HepG2 (cell line): ENCODE measurements around the gene CAP2. TPM values are rescaled to one million over a fixed set of nuclear protein-coding genes. Genes with fewer than 3 reads are reported as not detected.

Experiments
- AHDC1 ChIP-seq: sonication (generic); formaldehyde crosslinking; IDR thresholded peaks from 2 replicates; pipeline ENCODE4 v1.5.1; 2020; ENCODE audit warnings: mild to moderate bottlenecking, missing genetic modification reagents, borderline replicate concordance
- ATF4 ChIP-seq, 2 experiments: fragments of 450-650 bp in 1 of 2; sonication (generic) in 1 of 2; formaldehyde crosslinking; IDR thresholded peaks; 2 replicates each; pipeline versions ENCODE4 v1.5.0 to v1.8.0; 2020 to 2022; ENCODE audit warnings: mild to moderate bottlenecking in 1 of 2, missing genetic modification reagents in 1 of 2
- BHLHE40 ChIP-seq: IDR thresholded peaks from 2 replicates; pipeline ENCODE4 v1.6.1; 2011; ENCODE audit warnings: low read length, improper control_type of control experiment
- ETS1 ChIP-seq: sonication (generic); formaldehyde crosslinking; IDR thresholded peaks from 2 replicates; pipeline ENCODE4 v1.4.0; 2020; ENCODE audit warnings: missing genetic modification reagents
- HNRNPK ChIP-seq: fragments of 200-400 bp; formaldehyde crosslinking; IDR thresholded peaks from 2 replicates; pipeline ENCODE4 v1.6.1; 2018; ENCODE audit warnings: low read length, low read depth, moderate library complexity, mild to moderate bottlenecking; ENCODE audit not compliant: poor library complexity, severe bottlenecking
- HOXA5 ChIP-seq: sonication (generic); formaldehyde crosslinking; IDR thresholded peaks from 2 replicates; pipeline ENCODE4 v1.4.0; 2020; ENCODE audit warnings: missing genetic modification reagents
- JARID2 ChIP-seq: sonication (generic); formaldehyde crosslinking; IDR thresholded peaks from 2 replicates; pipeline ENCODE4 v1.8.1; 2023; ENCODE audit warnings: missing genetic modification reagents, inconsistent platforms; ENCODE audit not compliant: insufficient replicate concordance
- KLF11 ChIP-seq: IDR thresholded peaks from 2 replicates; pipeline ENCODE4 v1.6.1; 2016; ENCODE audit warnings: missing compliant biosample characterization
- NFE2 ChIP-seq: sonication (generic); formaldehyde crosslinking; IDR thresholded peaks from 2 replicates; pipeline ENCODE4 v1.4.0; 2020; ENCODE audit warnings: missing genetic modification reagents
- RFXANK ChIP-seq: IDR thresholded peaks from 2 replicates; pipeline ENCODE4 v1.6.1; 2016
- SMYD3 ChIP-seq: sonication (generic); formaldehyde crosslinking; IDR thresholded peaks from 2 replicates; pipeline ENCODE4 v1.8.1; 2023; ENCODE audit warnings: mild to moderate bottlenecking, missing genetic modification reagents
- SOX6 ChIP-seq, 2 experiments: fragments of 450-650 bp in 1 of 2; sonication (generic) in 1 of 2; formaldehyde crosslinking in 1 of 2; IDR thresholded peaks; 2 replicates each; pipeline versions ENCODE4 v1.4.0 to v1.6.1; 2017 to 2020; ENCODE audit warnings: antibody characterized with exemption in 1 of 2, mild to moderate bottlenecking in 1 of 2, missing genetic modification reagents in 1 of 2
- SRY ChIP-seq: sonication (generic); formaldehyde crosslinking; IDR thresholded peaks from 2 replicates; pipeline ENCODE4 v1.8.0; 2022; ENCODE audit warnings: mild to moderate bottlenecking, missing genetic modification reagents
- ZMAT3 ChIP-seq: sonication (generic); formaldehyde crosslinking; conservative IDR thresholded peaks from 2 replicates; pipeline ENCODE4 v1.7.0; 2021; ENCODE audit warnings: missing genetic modification reagents
- ZNF333 ChIP-seq: sonication (generic); formaldehyde crosslinking; IDR thresholded peaks from 2 replicates; pipeline ENCODE4 v1.4.0; 2020; ENCODE audit warnings: mild to moderate bottlenecking, missing genetic modification reagents, borderline replicate concordance
- ZNF598 ChIP-seq: sonication (generic); formaldehyde crosslinking; IDR thresholded peaks from 2 replicates; pipeline ENCODE4 v1.5.1; 2020; ENCODE audit warnings: mild to moderate bottlenecking, missing genetic modification reagents, borderline replicate concordance
- ZSCAN25 ChIP-seq: sonication (generic); formaldehyde crosslinking; IDR thresholded peaks from 2 replicates; pipeline ENCODE4 v1.8.0; 2022; ENCODE audit warnings: mild to moderate bottlenecking, missing genetic modification reagents
- ZSCAN31 ChIP-seq: sonication (generic); formaldehyde crosslinking; IDR thresholded peaks from 2 replicates; pipeline ENCODE4 v1.5.0; 2020; ENCODE audit warnings: low read depth, mild to moderate bottlenecking, missing genetic modification reagents
- polyA plus RNA-seq, 8 experiments: library from polyadenylated mRNA; depleted of rRNA in 3 of 8; stranded (reverse) in 7 of 8; unstranded in 1 of 8; fragments of >200 nt; fragmentation: Illumina TruSeq in 4 of 8; extraction: Trizol in 4 of 8; gene quantifications; 2 replicates each; pipeline versions ENCODE4 v1.2.1 to v1.2.3, GENCODE V29; 2011 to 2016; ENCODE audit warnings: low read depth in 4 of 8, missing spikeins in 1 of 8, mixed read lengths in 1 of 8; ENCODE audit not compliant: insufficient read depth in 1 of 8
- total RNA-seq, 5 experiments: library from RNA; depleted of rRNA; stranded (reverse); fragments of >200 nt; fragmentation: Illumina TruSeq; extraction: Trizol; gene quantifications; 2 replicates each; pipeline ENCODE4 v1.2.3, GENCODE V29; 2016; ENCODE audit warnings: low read depth in 1 of 5

The CAP2 gene
- total and polyA plus RNA-seq, 2 of the 13 experiments (the other 11 are each of a cell fraction or from before 2014, with no cell fraction given): 7.9 to 53.1 TPM

GRCh38 chr6:17599877-17600526, 206.6 kb downstream of the CAP2 start, which contains the start of gene FAM8A1 (continued):
- TF ChIP-seq ZSCAN31 (CRISPR knock-in tag) (0 out of 2 replicates have a peak, but pooled peaks have one; percentile 87), JARID2 (CRISPR knock-in tag) (peak; percentile 50), SRY (CRISPR knock-in tag) (peak; percentile 80; the same call in 1 of the 2 replicates), ETS1 (CRISPR knock-in tag) (0 out of 2 replicates have a peak, but pooled peaks have one; percentile 22), SMYD3 (CRISPR knock-in tag) (peak; percentile 80), RFXANK (peak; percentile 92), ZNF598 (CRISPR knock-in tag) (peak; percentile 76; the same call in 1 of the 2 replicates), HNRNPK (peak; percentile 73), NFE2 (peak; percentile 34; the same call in 1 of the 2 replicates), KLF11 (CRISPR knock-in tag) (no peak), BHLHE40 (peak; percentile 47; the same call in 1 of the 2 replicates), ATF4 (CRISPR knock-in tag; IDR thresholded peaks at IDR 0.05) (0 out of 4 replicates have a peak, but pooled peaks of 1 of the 2 experiments have one; percentile 66), ZSCAN25 (CRISPR knock-in tag) (peak; percentile 56), HOXA5 (CRISPR knock-in tag) (peak; percentile 82; the same call in 1 of the 2 replicates), SOX6 (IDR thresholded peaks at IDR 0.05) (no peak), SOX6 (CRISPR knock-in tag; IDR thresholded peaks at IDR 0.05) (peak; percentile 50), AHDC1 (peak; percentile 55; the same call in 1 of the 2 replicates), ZNF333 (peak; percentile 66), ZMAT3 (CRISPR knock-in tag) (peak; percentile 56; the same call in 1 of the 2 replicates)
